GM12875 (cell line): Measurements from ENCODE around the gene WRNIP1.
"Not testable (repeated sequence)": the region's sequence is repeated elsewhere in the genome, so short reads cannot be mapped to it uniquely, and the experiment has no call there.

Source experiments
- H3K4me3 ChIP-seq: one replicate; pipeline ENCODE4 v1.5.1; 2011; ENCODE audit warnings: low read depth, low read length, control low read depth
- CTCF ChIP-seq: IDR thresholded peaks from 2 replicates; pipeline ENCODE4 v1.5.1; 2011; ENCODE audit warnings: low read depth, mild to moderate bottlenecking, control low read depth, inconsistent platforms, low read length, moderate library complexity, borderline replicate concordance; ENCODE audit not compliant: insufficient read depth

The WRNIP1 gene

GRCh38 chr6:2754911-2755310, 10.3 kb upstream of the WRNIP1 start:
- H3K4me3 ChIP-seq: no peak overlapping the region
- no peak for TF ChIP-seq CTCF

- no peak for TF ChIP-seq CTCF
- H3K4me3 ChIP-seq: no peak overlapping the region
Observed at GRCh38 chr6:2755456-2755855, 9.7 kb upstream of the WRNIP1 start.

- H3K4me3 ChIP-seq: no peak overlapping the region
- TF ChIP-seq CTCF: no peak
Observed at GRCh38 chr6:2756241-2756640, 9.0 kb upstream of the WRNIP1 start.

GRCh38 chr6:2756687-2757224, 8.4 kb upstream of the WRNIP1 start:
- no peak overlapping the region for H3K4me3 ChIP-seq
- TF ChIP-seq CTCF: no peak

- no peak overlapping the region for H3K4me3 ChIP-seq
- no peak for TF ChIP-seq CTCF
Observed at GRCh38 chr6:2758980-2759379, 6.2 kb upstream of the WRNIP1 start.

GRCh38 chr6:2760882-2761842, 4.0 kb upstream of the WRNIP1 start:
- TF ChIP-seq CTCF: peak; percentile 25; the same call in 1 of the 2 replicates
- H3K4me3 ChIP-seq: no peak overlapping the region

- H3K4me3 ChIP-seq: not testable (repeated sequence)
Observed at GRCh38 chr6:2762868-2763267, 2.3 kb upstream of the WRNIP1 start.
